IMR-90 (cell line): ENCODE results near the gene HAUS7. TPM values are rescaled to one million over a fixed set of nuclear protein-coding genes. Genes with fewer than 3 reads are reported as not detected.

ENCODE experiments used
- ATAC-seq: fragments of 200-7000 bp; cut with Tn5 transposase; 2 replicates; pipeline ENCODE4 v1.9.1; 2020; ENCODE audit warnings: low read depth, mild to moderate bottlenecking, moderate library complexity
- BruUV-seq: library from RNA; stranded (reverse); fragments of 400-500 nt; replicated peaks from 2 replicates; lab custom pipeline; 2021; lab: Mats Ljungman, UMichigan
- CTCF ChIA-PET: fragments of 300-600 bp; formaldehyde crosslinking; extraction: SDS; loops from one replicate; lab custom pipeline; 2021; ENCODE audit warnings: antibody characterized with exemption; lab: Yijun Ruan, JAX
- POLR2A ChIA-PET: fragments of 300-600 bp; sonication (Branson Sonifier 250); formaldehyde crosslinking; loops from one replicate; lab custom pipeline; 2022; ENCODE audit warnings: antibody characterized with exemption; ENCODE audit not compliant: unreplicated experiment; lab: Charles Lee
- DNase-seq: peaks from one replicate; pipeline ENCODE4 v3.0.0; 2013
- H2AFZ ChIP-seq: replicated peaks from 2 replicates; pipeline ENCODE3; 2013; ENCODE audit warnings: low read length, mild to moderate bottlenecking; ENCODE audit not compliant: poor library complexity
- H2AK5ac ChIP-seq: 2 replicates; pipeline ENCODE4 v1.6.1; 2013; ENCODE audit warnings: low read depth, low read length, inconsistent platforms
- H2AK9ac ChIP-seq: replicated peaks from 2 replicates; pipeline ENCODE3; 2013; ENCODE audit warnings: mild to moderate bottlenecking, low read depth, low read length, moderate library complexity; ENCODE audit not compliant: poor library complexity
- H2BK120ac ChIP-seq: 2 replicates; pipeline ENCODE4 v1.6.1; 2013; ENCODE audit warnings: low read depth, low read length, inconsistent platforms
- H2BK15ac ChIP-seq: 3 replicates; pipeline ENCODE4 v1.6.1; 2013; ENCODE audit warnings: low read depth, low read length, inconsistent platforms
- H2BK20ac ChIP-seq: 2 replicates; pipeline ENCODE4 v1.6.1; 2013; ENCODE audit warnings: low read depth, mild to moderate bottlenecking, inconsistent platforms, low read length, moderate library complexity
- H2BK5ac ChIP-seq: 2 replicates; pipeline ENCODE4 v1.6.1; 2013; ENCODE audit warnings: mild to moderate bottlenecking, low read depth, low read length, inconsistent platforms; ENCODE audit not compliant: poor library complexity, severe bottlenecking
- H3K14ac ChIP-seq: replicated peaks from 2 replicates; pipeline ENCODE4 v1.6.1; 2013; ENCODE audit warnings: low read depth, low read length, inconsistent platforms
- H3K18ac ChIP-seq: 2 replicates; pipeline ENCODE4 v1.6.1; 2013; ENCODE audit warnings: low read depth, low read length, control low read depth
- H3K23ac ChIP-seq: 2 replicates; pipeline ENCODE4 v1.6.1; 2013; ENCODE audit warnings: low read depth, low read length, inconsistent platforms
- H3K27ac ChIP-seq: 2 replicates; pipeline ENCODE4 v1.5.1; 2013; ENCODE audit warnings: mild to moderate bottlenecking, control low read depth, low read length; ENCODE audit not compliant: insufficient read depth
- H3K27me3 ChIP-seq: 2 replicates; pipeline ENCODE4 v1.6.1; 2013; ENCODE audit warnings: low read length; ENCODE audit not compliant: control insufficient read depth, insufficient read depth
- H3K36me3 ChIP-seq: 2 replicates; pipeline ENCODE4 v1.6.1; 2013; ENCODE audit warnings: low read length, mixed read lengths; ENCODE audit not compliant: control insufficient read depth, insufficient read depth
- H3K4ac ChIP-seq: 2 replicates; pipeline ENCODE4 v1.6.1; 2013; ENCODE audit warnings: low read depth, low read length, inconsistent platforms
- H3K4me1 ChIP-seq: 2 replicates; pipeline ENCODE4 v1.6.1; 2013; ENCODE audit warnings: low read length, mixed read lengths; ENCODE audit not compliant: control insufficient read depth, insufficient read depth
- H3K4me2 ChIP-seq: 2 replicates; pipeline ENCODE4 v1.6.1; 2013; ENCODE audit warnings: low read depth, mild to moderate bottlenecking, control low read depth, low read length, moderate library complexity
- H3K4me3 ChIP-seq: 2 replicates; pipeline ENCODE4 v1.5.1; 2013; ENCODE audit warnings: low read depth, mild to moderate bottlenecking, control low read depth, low read length, moderate library complexity; ENCODE audit not compliant: insufficient read depth
- H3K56ac ChIP-seq: 2 replicates; pipeline ENCODE4 v1.6.1; 2013; ENCODE audit warnings: low read length, inconsistent platforms; ENCODE audit not compliant: insufficient read depth; ENCODE audit errors: extremely low read depth
- H3K79me1 ChIP-seq, 2 experiments: 2 replicates each; pipeline ENCODE4 v1.6.1; 2013; ENCODE audit warnings: low read length in 2 of 2, inconsistent platforms in 1 of 2, low read depth in 1 of 2
- H3K9ac ChIP-seq: 2 replicates; pipeline ENCODE4 v1.6.1; 2013; ENCODE audit warnings: low read depth, low read length, control low read depth
- H3K9me1 ChIP-seq: 2 replicates; pipeline ENCODE4 v1.6.1; 2013; ENCODE audit warnings: low read length, inconsistent platforms; ENCODE audit not compliant: insufficient read depth
- H3K9me3 ChIP-seq: 2 replicates; pipeline ENCODE4 v1.6.1; 2013; ENCODE audit warnings: low read length; ENCODE audit not compliant: control insufficient read depth, insufficient read depth
- H4K20me1 ChIP-seq: 2 replicates; pipeline ENCODE4 v1.6.1; 2013; ENCODE audit warnings: low read length, inconsistent platforms; ENCODE audit not compliant: insufficient read depth
- H4K5ac ChIP-seq: 2 replicates; pipeline ENCODE4 v1.6.1; 2013; ENCODE audit warnings: mild to moderate bottlenecking, low read depth, low read length, control low read depth
- H4K8ac ChIP-seq, 2 experiments: 2 replicates each; pipeline ENCODE4 v1.6.1; 2013; ENCODE audit warnings: low read depth in 2 of 2, low read length in 2 of 2, control low read depth in 1 of 2, inconsistent platforms in 1 of 2
- H4K91ac ChIP-seq: 2 replicates; pipeline ENCODE4 v1.6.1; 2013; ENCODE audit warnings: low read depth, low read length, inconsistent platforms; ENCODE audit not compliant: insufficient read depth
- BHLHE40 ChIP-seq: fragments of 150-350 bp; IDR thresholded peaks from 2 replicates; pipeline ENCODE4 v1.6.1; 2016; ENCODE audit warnings: mild to moderate bottlenecking, low read depth, low read length
- CEBPB ChIP-seq: IDR thresholded peaks from 2 replicates; pipeline ENCODE4 v1.6.1; 2012; ENCODE audit warnings: low read depth, low read length, improper control_type of control experiment
- CHD1 ChIP-seq: IDR thresholded peaks from 2 replicates; pipeline ENCODE4 v1.6.1; 2012; ENCODE audit warnings: low read depth, low read length, improper control_type of control experiment
- CTCF ChIP-seq: conservative IDR thresholded peaks from 2 replicates; pipeline ENCODE4 v1.5.1; 2012; ENCODE audit warnings: mild to moderate bottlenecking, low read depth, low read length, improper control_type of control experiment
- FOS ChIP-seq: fragments of 150-350 bp; IDR thresholded peaks from 2 replicates; pipeline ENCODE4 v1.6.1; 2016; ENCODE audit warnings: low read depth, low read length
- MAFK ChIP-seq: IDR thresholded peaks from 2 replicates; pipeline ENCODE4 v1.6.1; 2012; ENCODE audit warnings: low read depth, low read length, improper control_type of control experiment
- MAZ ChIP-seq: IDR thresholded peaks from 2 replicates; pipeline ENCODE4 v1.6.1; 2012; ENCODE audit warnings: low read depth, mild to moderate bottlenecking, low read length, improper control_type of control experiment, moderate library complexity, borderline replicate concordance
- MXI1 ChIP-seq: IDR thresholded peaks from 2 replicates; pipeline ENCODE4 v1.6.1; 2012; ENCODE audit warnings: low read depth, mild to moderate bottlenecking, low read length, moderate library complexity, borderline replicate concordance
- NFE2L2 ChIP-seq: fragments of 150-350 bp; IDR thresholded peaks from 2 replicates; pipeline ENCODE4 v1.6.1; 2016; ENCODE audit warnings: low read depth, mild to moderate bottlenecking, low read length
- POLR2A ChIP-seq: IDR thresholded peaks from 2 replicates; pipeline ENCODE4 v1.6.1; 2012; ENCODE audit warnings: mild to moderate bottlenecking, low read depth, low read length
- RAD21 ChIP-seq: IDR thresholded peaks from 2 replicates; pipeline ENCODE4 v1.6.1; 2012; ENCODE audit warnings: low read length, improper control_type of control experiment
- RCOR1 ChIP-seq: IDR thresholded peaks from 2 replicates; pipeline ENCODE4 v1.6.1; 2012; ENCODE audit warnings: mild to moderate bottlenecking, low read length, improper control_type of control experiment; ENCODE audit not compliant: insufficient replicate concordance
- RFX5 ChIP-seq: IDR thresholded peaks from 2 replicates; pipeline ENCODE4 v1.8.0; 2012; ENCODE audit warnings: low read depth, mild to moderate bottlenecking, low read length, moderate library complexity
- SMC3 ChIP-seq: fragments of 150-350 bp; IDR thresholded peaks from 2 replicates; pipeline ENCODE4 v1.6.1; 2016; ENCODE audit warnings: low read depth, mild to moderate bottlenecking, antibody characterized with exemption, low read length, moderate library complexity
- WGBS, 2 experiments: methylation state at CpG; one replicate each; pipeline versions ENCODE4 v1.1.5 to v1.1.7; 2013; ENCODE audit warnings: missing lambda C conversion rate in 2 of 2; ENCODE audit not compliant: insufficient read length in 1 of 2; ENCODE audit errors: extremely low coverage in 2 of 2; 5-methylcytosine and 5-hydroxymethylcytosine counted together
- dilution Hi-C: fragments of 300-500 bp; cut with HindIII; formaldehyde crosslinking; loops from one replicate; pipeline ENCODE4 v1.14.3; 2018; ENCODE audit warnings: low sequenced_read_pairs; ENCODE audit not compliant: unreplicated experiment
- in situ Hi-C: fragments of 300-500 bp; cut with MboI; formaldehyde crosslinking; loops from 3 replicates; pipeline ENCODE4 v1.14.3; 2019; ENCODE audit warnings: low sequenced_read_pairs, inconsistent platforms, mixed read lengths
- intact Hi-C: fragments of 100-400 bp; cut with micrococcal nuclease; formaldehyde crosslinking; loops from 2 replicates; pipeline ENCODE4 v1.10.0; 2022
- polyA plus RNA-seq, 3 experiments: library from polyadenylated mRNA; depleted of rRNA; stranded (reverse); fragments of >200 nt; gene quantifications; 2 replicates each; pipeline ENCODE4 v1.2.3, GENCODE V29; 2012; ENCODE audit warnings: low replicate concordance in 1 of 3
- total RNA-seq: library from RNA; depleted of rRNA; stranded (reverse); fragments of >200 nt; gene quantifications from 2 replicates; pipeline ENCODE4 v1.2.3, GENCODE V29; 2012
- TF ChIP-seq, protein P1 (sequence below): fragments of 150-350 bp; IDR thresholded peaks from 2 replicates; pipeline ENCODE4 v1.6.1; 2016; ENCODE audit warnings: low read depth, mild to moderate bottlenecking, low read length, moderate library complexity, borderline replicate concordance

The HAUS7 gene
- total and polyA plus RNA-seq, 2 of the 4 experiments (the other 2 are of a cell fraction): 10.8 to 25.9 TPM

GRCh38 chrX:153420851-153421599 is 49.4 kb downstream of the HAUS7 start (continued):
- TF ChIP-seq RCOR1: no peak

DNA sequence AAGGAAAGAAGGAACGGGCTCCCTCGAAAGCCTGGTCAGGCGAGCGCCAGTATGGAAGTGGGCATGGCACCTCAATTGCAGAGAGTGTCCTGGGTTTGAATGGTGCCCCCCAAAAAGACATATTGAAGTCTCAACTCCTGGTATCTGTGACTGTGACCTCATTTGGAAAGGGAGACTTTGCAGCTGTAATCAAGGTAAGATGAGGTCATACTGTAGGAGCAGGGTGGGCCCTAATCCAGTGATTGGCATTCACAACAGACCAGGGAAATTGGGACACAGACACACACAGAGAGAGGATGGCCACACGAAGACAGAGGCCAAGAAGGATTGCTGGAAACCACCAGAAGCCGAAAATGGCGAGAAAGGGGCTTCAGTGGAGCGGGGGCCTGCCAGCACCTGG is 52.7 kb downstream of the HAUS7 start:
- H3K23ac ChIP-seq: no peak overlapping the region
- peaks cover 10% of the 10 kb centered on the region for H3K27me3 ChIP-seq
- no peak overlapping the region for H3K4me3 ChIP-seq
- H4K91ac ChIP-seq: no peak overlapping the region
- peaks cover 4% of the 10 kb centered on the region; the same call in 1 of the 2 replicates for H3K9me3 ChIP-seq
- H2BK5ac ChIP-seq: no peak overlapping the region
- no peak overlapping the region for H2BK20ac ChIP-seq
- no peak overlapping the region for H3K9ac ChIP-seq
- H3K4ac ChIP-seq: no peak overlapping the region
- H3K27ac ChIP-seq: no peak overlapping the region
- H2AK5ac ChIP-seq: no peak overlapping the region
- no TSS peak for BruUV-seq
- in situ Hi-C loops: loop anchor here (25.0 kb wide), 1 partner anchor 230 kb away; the partner anchor contains the start of gene MAGEA1
- H4K5ac ChIP-seq: no peak overlapping the region
- H4K20me1 ChIP-seq: no peaks in the 10 kb centered on the region
- intact Hi-C loops: no loop called here
- H2BK15ac ChIP-seq: no peak overlapping the region
- no peak overlapping the region for H2BK120ac ChIP-seq
- H3K79me1 ChIP-seq: no peaks in the 10 kb centered on the region
- H4K8ac ChIP-seq: no peak overlapping the region
- ATAC-seq (no peak), DNase-seq (no peak)
- H2AK9ac ChIP-seq: no peak overlapping the region
- H3K4me1 ChIP-seq: no peaks in the 10 kb centered on the region
- POLR2A ChIA-PET: no interaction called here
- no peak overlapping the region for H3K4me2 ChIP-seq
- no peak overlapping the region for H3K56ac ChIP-seq
- no peaks in the 10 kb centered on the region for H3K36me3 ChIP-seq
- dilution Hi-C loops: no loop called here
- no peaks in the 10 kb centered on the region for H3K9me1 ChIP-seq
- CTCF ChIA-PET: no interaction called here
- no peak overlapping the region for H3K14ac ChIP-seq
- no peak overlapping the region for H2AFZ ChIP-seq
- WGBS, 2 experiments: 68% methylated on average over 5 of the region's 8 CpGs; no CpG with 5 or more reads in 1 of the 2 experiments
- no peak overlapping the region for H3K18ac ChIP-seq
- TF ChIP-seq RFX5: no peak
- TF ChIP-seq BHLHE40: no peak
- TF ChIP-seq MAFK: no peak
- TF ChIP-seq MXI1: no peak
- no peak for TF ChIP-seq POLR2A
- no peak for TF ChIP-seq NFE2L2
- TF ChIP-seq CEBPB: no peak
- TF ChIP-seq RCOR1: no peak
- no peak for TF ChIP-seq RAD21
- TF ChIP-seq CTCF: no peak
- TF ChIP-seq CHD1: no peak
- TF ChIP-seq, protein P1, sequence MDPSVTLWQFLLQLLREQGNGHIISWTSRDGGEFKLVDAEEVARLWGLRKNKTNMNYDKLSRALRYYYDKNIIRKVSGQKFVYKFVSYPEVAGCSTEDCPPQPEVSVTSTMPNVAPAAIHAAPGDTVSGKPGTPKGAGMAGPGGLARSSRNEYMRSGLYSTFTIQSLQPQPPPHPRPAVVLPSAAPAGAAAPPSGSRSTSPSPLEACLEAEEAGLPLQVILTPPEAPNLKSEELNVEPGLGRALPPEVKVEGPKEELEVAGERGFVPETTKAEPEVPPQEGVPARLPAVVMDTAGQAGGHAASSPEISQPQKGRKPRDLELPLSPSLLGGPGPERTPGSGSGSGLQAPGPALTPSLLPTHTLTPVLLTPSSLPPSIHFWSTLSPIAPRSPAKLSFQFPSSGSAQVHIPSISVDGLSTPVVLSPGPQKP: no peak
- no peak for TF ChIP-seq MAZ
- TF ChIP-seq SMC3: no peak
- no peak for TF ChIP-seq FOS
